ENCODE data around the gene CLCN6.

Gene CLCN6

DNA sequence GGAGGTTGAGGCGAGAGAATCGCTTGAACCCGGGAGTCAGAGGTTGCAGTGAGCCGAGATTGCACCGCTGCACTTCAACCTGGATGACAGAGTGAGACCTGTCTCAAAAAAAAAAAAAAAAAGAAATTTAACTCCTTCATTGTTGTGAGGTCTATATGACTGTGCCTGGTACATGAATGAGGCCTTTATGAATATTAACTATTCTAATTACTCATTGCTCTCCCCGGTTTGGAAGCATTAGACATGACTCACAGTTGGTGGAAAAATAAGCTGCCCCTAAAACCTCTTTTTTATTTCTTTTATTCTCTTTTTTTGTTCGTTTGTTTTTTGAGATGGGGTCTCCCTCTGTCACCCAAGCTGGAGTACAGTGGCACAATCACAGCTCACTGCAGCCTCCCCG lies 49.4 kb downstream of the CLCN6 start:
- no peak for DNase-seq (ENCODE audit: low read depth)

DNA sequence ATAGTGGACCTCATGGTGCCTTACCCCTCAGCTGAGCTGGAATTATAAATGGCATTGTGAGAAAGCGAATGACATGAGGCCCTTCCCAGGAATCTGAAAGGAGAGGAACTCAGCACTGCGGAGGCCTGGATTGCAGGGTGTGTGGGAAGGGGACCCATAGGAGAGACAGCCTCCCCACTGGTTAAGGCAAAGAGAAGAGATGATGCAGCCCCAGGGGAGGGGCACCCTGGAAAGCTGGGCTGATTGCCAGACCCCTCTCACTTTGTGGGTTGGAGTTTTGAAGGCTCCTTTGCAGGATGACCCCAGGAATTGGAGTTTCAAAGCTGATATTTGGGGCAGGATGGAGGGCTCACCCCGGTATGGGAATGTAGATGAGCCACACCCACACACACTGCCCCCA lies 50.7 kb downstream of the CLCN6 start:
- DNase-seq (ENCODE audit: low read depth) = no peak

DNA sequence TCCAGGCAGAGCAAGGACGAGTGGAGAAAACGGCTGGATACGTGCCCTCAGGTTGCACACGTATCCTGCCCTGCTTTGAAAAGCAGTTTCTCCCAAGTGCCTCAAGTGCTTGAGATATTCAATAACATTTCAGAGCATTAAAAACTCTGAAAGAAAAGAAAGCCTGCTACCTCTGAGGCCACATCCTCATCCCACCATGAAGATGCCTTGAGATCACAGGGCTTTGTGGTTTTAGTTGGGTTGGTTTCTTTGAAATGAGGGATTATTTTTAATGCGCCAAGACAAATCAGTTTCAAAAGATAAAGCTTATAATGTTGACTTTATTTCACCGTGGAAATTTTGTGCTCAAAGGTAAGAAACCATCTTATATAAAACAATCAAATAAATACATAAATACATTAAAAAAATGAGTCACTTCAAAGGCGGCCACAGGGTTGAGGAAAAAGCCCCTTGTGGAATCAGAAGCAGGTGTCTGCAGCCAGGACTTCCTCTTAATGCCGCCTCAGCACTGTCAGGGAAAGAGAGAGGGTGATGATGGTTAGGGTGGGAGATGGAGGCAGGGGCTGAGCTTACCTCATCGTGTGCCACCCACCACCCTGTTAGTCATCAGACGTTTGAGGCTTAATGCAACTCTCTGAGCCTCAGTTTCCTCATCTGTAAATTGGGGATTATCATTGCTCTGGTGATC lies 51.3 kb downstream of the CLCN6 start:
- no peak for DNase-seq (ENCODE audit: low read depth)

DNA sequence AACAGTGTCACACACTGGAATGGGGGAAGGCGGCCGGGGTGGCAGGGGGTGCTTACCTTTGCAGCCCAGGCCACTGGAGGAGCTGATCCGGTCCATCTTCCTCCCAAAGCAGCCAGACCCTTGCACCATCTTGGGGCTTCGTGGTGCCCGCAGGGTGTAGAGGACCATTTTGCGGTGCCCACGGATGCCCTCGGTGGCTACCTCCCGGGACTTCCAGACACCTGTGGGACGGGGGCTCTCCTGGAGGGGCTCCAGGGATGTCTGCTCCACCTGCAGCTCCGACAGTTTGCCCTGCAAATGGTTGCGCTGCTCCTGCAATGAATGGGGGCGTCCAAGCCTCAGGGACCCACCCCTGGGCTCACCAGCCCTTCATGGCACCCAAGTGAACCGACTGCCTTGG lies 52.2 kb downstream of the CLCN6 start:
- no peak for DNase-seq (ENCODE audit: low read depth)

DNA sequence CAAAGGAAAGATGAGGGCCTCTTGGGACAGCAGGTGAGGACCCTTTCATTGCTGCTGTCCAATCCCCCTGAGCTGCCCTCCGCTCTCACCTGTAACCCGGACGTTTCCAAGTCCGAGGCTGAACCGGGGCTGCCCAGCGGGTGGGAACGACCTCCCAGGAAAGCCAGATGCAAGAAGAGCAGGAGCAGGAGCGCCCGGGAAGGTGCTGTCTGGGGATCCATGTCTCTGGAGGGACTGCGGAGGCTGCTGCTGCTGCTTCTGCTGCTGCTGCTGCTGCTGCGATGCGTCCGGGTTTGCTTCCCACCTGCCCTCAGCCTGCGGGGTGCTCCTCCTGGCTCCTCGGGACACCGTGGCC lies 52.6 kb downstream of the CLCN6 start, which contains the start of gene NPPB:
Gene NPPB (minus strand): TSS at position 333 of the 355 bp plus-strand sequence. CDS start 112 bp downstream, at position 221.
- no peak for DNase-seq (ENCODE audit: low read depth)

DNA sequence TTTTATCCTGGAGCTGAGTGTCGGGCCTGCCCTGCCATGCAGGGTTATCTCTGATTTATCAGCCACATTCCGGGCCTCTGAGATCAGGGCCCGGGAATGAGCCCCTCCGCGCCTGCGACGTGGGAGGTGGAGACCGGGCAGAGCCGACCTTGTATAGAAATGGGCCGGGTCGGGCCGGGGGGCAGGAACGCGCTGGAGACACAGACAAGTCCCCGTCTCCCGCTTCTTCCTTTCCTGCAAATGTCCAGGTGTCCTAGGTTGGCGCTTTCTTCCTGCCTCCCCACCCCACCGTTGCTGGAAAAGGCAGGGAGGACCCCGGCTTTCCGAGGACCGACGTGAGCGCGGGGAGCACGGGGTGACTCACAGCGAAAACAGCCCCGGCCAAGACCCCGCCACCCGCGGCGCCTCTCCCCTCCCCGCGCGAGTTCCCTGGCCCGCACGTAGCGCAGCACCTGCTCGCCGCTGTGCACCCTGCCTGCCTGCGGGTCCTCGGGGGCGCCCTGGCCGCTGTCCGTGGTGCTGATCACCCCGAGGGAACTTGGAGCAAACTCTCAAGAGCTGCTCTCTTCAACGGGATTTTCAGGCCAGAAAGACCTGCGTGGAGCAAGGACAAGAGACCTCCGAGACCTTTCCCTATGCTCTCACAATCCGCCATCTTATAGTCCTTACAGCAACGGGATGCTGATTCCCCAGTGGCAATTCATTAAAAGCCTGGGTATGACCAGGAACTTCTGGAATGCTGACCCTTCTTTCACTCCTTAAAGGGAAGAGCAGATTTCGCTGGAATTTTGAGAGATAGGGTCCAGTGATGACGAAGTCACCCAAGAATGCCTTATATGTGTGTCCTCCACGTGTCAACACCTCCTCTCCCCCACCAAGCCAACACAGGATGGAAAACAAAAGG lies 53.2 kb downstream of the CLCN6 start:
- DNase-seq (ENCODE audit: low read depth) = peak; percentile 36

DNA sequence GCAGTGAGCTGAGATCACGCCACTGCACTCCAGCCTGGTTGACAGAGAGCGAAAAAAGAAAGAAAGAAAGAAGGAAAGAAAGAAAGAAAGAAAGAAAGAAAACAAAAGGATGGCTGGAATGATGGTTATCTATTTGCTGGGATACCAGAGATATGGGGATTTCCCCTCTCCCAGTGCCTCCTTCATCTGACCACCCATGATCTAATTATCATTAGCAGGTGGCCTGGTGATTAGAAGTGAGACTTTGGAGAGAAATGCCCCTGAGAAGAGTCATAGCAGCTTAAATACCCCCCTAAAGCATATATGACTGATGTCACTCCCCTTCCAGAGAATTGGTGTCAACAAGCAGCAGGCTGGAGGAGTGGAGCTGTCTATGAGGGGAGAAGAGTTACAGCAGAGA lies 54.1 kb downstream of the CLCN6 start:
- DNase-seq (ENCODE audit: low read depth) = no peak

DNA sequence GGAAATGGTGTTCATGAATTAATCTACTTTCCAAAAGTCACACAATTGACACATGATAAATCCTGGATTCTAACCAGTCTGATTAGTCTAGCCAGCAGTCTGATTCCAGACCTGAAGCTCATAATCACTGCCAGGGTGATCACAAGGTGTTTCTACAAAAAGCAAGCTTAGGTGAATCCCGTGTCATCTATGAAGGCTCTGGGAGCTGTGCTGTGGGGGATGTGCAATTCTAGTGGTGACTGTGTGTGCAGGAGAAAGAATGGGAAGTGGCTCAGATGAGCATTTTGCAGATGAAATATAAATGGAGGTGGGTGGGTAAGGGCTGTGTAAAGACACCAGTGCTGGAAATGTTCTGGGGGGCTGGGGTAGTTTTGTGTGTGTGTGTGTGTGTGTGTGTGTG lies 54.6 kb downstream of the CLCN6 start:
- DNase-seq (ENCODE audit: low read depth) = no peak

DNA sequence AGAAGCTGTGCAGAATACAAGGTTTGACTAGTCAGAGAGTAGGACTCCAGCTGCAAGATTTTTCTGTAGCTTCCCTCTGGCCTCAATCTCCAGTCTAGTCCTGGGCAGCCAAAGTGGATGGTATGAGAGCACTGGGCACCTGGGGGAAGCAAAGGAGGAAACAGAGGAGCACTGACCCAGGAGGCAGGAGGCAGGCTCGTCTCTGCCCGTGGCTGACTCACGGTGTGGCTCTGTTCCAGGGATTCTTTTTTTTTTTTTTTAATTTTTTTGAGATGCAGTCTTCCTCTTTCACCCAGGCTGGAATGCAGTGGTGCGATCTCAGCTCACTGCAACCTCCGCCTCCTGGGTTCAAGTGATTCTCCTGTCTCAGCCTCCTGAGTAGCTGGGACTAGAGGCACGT lies 56.9 kb downstream of the CLCN6 start:
- DNase-seq (ENCODE audit: low read depth) = no peak

DNA sequence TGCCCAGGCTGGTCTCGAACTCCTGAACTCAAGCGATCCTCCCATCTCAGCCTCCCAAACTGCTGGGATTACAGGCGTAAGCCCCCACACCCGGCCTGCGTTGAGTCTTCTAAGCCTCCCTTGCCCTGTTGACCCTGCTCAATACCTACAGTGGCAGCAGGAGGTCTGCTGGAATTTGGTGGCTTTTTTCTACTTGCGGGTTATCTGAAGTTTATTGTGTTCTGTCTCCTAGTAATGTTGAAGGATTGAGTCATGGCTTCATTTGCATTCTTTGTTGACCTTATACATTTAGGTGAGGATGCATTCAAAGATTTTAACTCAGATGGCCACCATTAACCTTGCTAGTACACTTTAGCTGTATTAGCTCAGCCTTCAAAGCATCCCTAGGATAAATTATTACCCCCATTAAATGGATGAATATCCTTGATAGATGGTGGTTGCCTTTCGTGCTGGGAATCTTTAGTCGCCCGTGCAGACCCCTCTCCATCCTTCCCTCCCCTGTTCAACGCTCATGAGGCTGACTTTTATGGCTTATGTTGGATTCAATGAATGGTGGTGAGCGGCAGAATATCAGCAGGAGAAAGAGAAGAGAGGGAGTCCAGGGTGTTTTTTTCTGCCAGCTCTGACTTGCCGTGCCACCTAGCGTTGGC lies 62.5 kb downstream of the CLCN6 start:
- no peak for DNase-seq (ENCODE audit: low read depth)

DNA sequence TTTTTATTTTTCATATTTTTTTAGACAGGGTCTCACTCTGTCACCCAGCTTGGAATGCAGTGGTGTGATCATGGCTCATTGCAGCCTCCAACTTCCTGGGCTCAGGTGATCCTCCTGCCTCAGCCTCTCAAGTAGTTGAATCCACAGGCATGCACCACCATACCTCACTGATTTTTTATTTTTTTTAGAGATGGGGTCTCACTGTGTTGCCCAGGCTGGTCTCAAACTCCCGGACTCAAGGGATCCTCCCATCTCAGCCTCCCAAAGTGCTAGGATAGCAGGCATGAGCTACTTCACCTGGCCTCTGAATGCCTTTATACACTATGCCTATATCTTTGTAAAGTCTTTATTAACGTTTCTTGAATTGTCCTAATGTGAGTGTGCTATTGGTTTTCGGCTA lies 63.1 kb downstream of the CLCN6 start:
- DNase-seq (ENCODE audit: low read depth) = no peak

DNA sequence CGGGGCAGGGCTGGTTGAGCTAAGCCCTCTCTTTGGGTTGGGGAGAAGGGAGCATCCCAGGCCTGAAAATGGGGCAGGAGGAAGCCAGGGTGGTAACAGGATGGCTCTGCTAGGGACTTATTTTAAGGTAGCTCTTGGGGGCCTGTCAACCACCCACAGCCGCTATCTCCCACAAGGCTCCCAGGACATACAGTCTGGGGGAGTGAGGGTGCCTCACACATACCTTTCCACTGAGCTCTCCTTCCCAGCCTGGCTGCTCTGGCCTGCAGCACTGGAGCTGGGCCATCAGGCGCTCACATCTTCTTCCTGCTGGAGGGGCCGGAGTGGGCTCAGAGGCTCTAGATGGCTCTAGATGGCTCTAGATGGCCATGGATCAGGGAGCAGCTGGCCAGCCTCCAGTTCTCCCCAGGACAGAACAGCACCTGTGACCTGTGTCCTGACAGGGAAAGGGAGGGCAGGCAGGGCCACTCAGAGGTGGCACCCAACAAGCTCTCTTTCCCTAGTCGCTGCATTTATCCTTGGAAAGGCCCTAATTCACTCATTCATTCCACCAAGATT lies 63.7 kb downstream of the CLCN6 start:
- no peak for DNase-seq (ENCODE audit: low read depth)

DNA sequence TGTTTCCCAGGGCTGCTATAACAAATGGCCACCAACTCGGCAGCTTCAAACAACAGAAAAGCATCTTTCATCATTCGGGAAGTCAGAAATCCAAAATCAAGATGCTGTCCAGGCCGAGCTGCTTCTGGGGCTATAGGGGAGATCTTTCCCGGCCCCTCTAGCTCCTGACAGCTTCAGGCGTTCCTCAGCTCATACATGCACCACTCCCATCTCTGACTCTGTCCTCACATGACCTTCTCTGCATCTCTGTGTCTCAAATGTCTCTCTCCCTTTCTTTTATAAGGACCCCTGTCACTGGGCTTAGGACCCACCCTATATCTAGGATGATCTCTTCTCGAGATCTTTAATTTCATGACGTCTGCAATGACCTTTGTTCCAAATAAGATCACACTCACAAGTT lies 66.6 kb downstream of the CLCN6 start:
- no peak for DNase-seq (ENCODE audit: low read depth)

DNA sequence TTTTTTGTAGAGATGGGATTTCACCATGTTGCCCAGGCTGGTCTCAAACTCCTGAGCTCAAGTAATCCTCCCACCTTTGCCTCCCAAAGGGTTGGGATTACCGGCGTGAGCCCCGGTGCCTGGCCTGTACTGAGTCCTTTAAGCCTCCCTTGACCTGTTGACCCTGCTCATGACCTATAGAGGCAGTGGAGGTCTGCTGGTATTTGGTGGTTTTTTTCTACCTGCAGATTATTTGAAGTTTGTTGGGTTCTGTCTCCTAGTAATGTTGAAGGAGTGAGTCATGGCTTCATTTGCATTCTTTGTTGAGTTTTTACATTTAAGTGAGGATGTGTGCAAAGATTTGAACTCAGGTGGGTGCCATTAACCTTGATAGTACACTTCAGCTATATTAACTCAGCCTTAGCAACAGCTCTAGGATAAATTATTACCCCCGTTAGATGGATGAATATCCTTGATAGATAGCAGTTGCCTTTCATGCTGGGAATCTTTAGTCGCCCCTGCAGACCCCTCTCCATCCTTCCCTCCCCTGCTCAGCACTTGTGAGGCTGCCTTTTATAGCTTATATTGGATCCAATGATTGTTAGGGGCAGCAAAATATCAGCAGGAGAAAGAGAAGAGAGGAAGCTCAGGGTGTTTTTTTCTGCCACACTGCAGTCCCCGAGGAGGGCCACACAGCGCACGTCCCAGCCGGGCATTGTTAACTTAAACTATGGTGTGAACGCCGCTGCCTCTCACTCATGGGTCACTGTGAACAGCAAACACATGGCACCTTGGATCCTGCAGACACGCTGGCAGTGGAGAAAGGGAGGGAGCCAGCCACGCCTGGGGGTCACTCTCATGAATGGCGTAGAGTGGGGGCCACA lies 67.6 kb downstream of the CLCN6 start:
- DNase-seq (ENCODE audit: low read depth) = no peak

DNA sequence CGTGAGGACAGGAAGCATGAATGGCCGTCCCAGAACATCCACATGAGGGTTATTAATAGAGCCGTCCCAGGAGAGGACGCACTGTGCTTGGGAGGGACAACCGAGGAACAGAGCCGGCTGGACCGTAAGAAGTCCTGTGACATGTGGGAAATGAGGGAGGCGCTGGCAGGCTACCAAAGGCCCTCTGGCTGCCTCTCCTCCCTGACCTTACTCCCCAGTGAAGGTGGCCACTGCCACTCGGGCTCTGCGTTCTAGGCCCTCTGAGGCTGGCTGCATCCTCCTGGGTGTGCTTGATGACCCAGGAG lies 68.2 kb downstream of the CLCN6 start:
- DNase-seq (ENCODE audit: low read depth) = no peak

DNA sequence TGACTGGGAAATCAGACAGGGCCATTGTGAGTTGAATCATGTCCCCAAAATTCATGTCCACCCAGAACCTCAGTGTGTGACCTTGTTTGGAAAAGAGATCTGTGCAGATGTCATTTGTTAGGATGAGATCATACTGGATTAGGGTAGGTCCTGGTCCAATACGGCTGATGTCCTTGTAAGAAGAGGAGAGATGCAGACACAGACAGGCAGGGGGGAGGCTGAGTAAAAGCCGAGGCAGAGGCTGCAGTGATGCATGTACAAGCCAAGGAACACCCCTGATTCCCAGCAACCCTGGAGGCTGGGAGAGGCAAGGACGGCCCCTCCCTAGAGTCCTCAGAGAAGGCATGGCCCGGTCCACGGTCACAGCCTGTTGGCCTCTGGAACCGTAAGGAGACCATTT lies 68.6 kb downstream of the CLCN6 start:
- DNase-seq (ENCODE audit: low read depth) = no peak

DNA sequence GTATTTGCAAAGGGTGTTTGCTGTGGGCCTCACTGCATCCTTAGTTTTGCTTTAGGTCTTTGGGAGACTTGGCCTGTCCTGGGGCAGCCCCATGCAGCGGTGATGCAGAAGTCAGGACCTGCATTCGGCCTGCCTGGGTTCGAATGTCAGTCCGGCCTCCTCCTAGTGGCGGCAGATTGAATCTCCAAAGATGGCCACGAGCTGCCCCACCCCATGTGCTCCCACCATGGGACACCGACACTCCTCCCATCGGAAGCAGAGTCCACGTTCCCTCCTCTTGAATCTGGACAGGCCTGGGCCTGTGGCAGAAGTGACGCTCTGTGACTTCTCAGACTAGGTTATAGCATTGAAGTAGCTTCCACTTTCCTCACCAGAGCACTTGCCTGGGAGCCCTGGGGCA lies 69.1 kb downstream of the CLCN6 start:
- no peak for DNase-seq (ENCODE audit: low read depth)

DNA sequence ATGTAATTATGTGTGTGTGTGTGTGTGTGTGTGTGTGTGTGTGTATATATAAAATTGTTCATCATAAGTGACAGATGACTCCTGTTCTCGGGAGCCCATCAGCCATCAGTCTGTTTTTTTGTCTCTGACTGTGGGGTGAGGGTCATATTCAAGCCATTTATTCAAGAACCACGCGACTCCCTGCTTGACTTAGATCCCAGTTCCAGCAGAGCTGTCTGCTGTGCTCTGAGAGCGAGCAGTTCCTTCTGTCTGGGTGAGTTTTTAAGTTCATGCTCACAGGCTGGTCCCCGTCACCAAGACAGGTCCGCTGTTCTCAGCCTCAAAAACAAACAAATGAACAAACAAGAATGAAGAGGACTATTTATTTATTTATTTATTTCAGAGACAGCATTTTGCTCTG lies 71.1 kb downstream of the CLCN6 start:
- no peak for DNase-seq (ENCODE audit: low read depth)

DNA sequence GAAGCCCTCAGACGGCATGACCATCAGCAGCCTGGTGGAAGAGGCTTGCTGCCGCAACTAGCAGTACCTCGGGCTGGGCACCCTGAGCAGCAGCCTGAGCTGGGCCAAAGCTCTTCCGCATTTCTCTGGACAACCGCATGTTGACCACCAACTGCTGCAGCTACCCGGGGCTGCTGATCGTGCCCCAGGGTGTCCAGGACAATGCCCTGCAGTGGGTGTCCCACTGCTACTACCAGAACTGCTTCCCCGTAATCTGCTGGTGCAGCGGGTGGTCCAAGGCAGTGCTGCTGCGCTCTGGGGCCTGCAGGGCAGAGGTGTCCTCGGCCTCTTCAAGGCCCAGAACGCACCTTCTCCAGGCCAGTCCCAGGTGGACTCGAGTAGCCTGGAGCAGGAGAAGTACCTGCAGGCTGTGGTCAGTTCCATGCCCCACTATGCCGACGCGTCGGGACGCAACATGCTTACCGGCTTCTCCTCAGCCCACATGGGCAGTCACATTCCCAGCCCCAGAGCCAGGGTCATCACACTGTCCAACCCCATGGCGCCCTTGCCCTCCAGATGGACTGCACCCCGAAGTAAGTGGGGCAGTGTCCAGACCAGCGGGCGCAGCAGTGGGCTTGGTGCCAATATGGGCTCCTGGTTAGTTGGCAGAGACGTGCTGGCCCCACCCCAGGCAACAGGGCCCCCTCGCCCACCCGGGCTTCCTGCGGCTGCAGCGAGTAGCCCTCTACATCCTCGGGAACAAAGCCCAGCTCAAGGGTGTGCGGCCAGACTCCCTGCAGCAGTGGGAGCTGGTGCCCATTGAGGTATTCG lies 72.3 kb downstream of the CLCN6 start:
- DNase-seq (ENCODE audit: low read depth) = no peak

DNA sequence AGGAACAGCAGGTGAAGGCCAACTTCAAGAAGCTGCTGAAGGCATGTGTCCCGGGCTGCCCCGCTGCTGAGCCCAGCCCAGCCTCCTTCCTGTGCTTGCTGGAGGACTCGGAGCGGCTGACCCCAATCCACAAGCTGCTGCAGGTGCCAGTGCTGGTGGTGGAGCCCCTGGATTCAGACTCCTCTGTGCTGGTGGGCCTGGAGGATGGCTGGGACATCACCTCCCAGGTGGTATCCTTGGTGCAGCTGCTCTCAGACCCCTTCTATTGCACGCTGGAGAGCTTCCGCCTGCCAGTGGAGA lies 72.8 kb downstream of the CLCN6 start:
- DNase-seq (ENCODE audit: low read depth) = no peak
